ENCODE data around the gene GSPT1. TPM values are rescaled to one million over a fixed set of nuclear protein-coding genes. Genes with fewer than 3 reads are reported as not detected.

Gene GSPT1
- total and polyA plus RNA-seq, 9 of the 15 experiments (the other 6 are each of a cell fraction or from before 2014, with no cell fraction given): 63.8 to 269 (median 148) TPM

DNA sequence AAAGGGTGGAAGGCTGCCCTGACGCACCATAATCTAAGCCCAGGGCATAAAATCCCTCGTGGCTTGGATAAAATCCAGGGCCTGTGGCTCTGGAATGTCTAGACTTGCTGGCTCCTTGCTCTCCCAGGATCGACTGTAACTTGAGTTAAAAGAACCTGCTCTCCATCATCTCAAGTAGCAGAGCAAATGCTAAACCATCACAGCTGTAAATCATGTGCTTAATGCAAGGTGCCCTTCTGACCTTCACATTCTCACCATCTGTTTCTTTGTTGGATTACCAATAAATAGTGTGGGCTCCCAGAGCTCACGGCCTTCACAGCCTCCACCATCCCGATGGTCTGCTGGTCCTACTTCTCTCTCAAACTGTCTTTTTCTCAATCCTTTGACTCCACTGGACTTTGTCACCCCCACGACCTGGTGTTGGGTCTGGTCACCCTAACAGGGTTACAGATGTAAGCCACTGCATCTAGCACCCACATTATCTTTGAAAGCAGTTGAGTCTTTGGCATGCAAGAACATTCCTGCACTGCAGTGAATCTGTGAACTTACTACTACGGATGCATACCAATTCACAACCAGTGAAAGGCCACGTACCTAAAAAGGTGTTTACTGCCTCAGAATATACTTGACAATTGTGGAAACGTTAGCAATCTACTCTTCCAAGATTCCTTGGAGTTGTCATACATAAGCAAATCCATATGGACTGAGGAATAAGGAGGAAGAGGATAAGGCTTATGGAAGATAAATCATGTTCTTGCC lies 79.7 kb downstream of the GSPT1 start (continued):
- TF ChIP-seq, protein P1, sequence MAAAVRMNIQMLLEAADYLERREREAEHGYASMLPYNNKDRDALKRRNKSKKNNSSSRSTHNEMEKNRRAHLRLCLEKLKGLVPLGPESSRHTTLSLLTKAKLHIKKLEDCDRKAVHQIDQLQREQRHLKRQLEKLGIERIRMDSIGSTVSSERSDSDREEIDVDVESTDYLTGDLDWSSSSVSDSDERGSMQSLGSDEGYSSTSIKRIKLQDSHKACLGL (CRISPR knock-in tag; IDR thresholded peaks at IDR 0.05; ENCODE audit: borderline replicate concordance, poor library complexity, severe bottlenecking): no peak

DNA sequence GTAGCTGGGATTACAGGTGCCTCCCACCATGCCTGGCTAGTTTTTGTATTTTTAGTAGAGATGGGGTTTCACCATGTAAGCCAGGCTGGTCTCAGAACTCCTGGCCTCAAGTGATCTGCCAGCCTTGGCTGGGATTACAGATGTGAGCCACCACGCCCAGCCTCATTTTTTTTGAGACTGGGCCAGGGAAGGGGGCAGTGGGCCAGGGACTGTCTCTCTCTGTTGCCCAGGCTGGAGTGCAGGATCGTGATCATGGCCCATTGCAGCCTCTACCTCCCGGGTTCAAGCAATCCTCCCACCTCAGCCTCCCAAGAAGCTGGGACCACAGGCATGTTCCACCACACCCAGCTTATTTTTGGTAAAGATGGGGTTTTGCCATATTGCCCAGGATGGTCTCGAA lies 80.4 kb downstream of the GSPT1 start:
- no peak overlapping the region for H3K4me3 ChIP-seq
- no peaks in the 10 kb centered on the region for H3K9me1 ChIP-seq (ENCODE audit: control insufficient read depth, insufficient read depth, low read length)
- no peaks in the 10 kb centered on the region for H3K9me3 ChIP-seq (replicated peaks; ENCODE audit: control insufficient read depth, insufficient read depth, low read depth, low read length)
- DNase-seq (ENCODE audit: extremely low read depth in 1 of 4, low spot score in 3 of 4) (no peak), FAIRE-seq (no peak), ATAC-seq (no peak)
- no peak overlapping the region for H3K27ac ChIP-seq (ENCODE audit: extremely low read depth, low read depth, low read length)
- no peaks in the 10 kb centered on the region for H3K79me2 ChIP-seq (ENCODE audit: control insufficient read depth, insufficient read depth, low read length)
- H3K36me3 ChIP-seq (ENCODE audit: control insufficient read depth, insufficient read depth, low read length): peaks cover 43% of the 10 kb centered on the region
- no TSS peak for BruUV-seq (replicated peaks)
- H3K4me2 ChIP-seq (ENCODE audit: insufficient read depth, low read length): no peak overlapping the region
- no peaks in the 10 kb centered on the region for H3K27me3 ChIP-seq (ENCODE audit: control insufficient read depth in 2 of 2, insufficient read depth in 2 of 2, low read length in 2 of 2)
- WGBS (ENCODE audit: insufficient coverage, low coverage, missing lambda C conversion rate): 55% methylated on average over 4 of the region's 4 CpGs
- H3K9ac ChIP-seq (ENCODE audit: insufficient read depth in 1 of 2, low read depth in 2 of 2, low read length in 2 of 2): no peak overlapping the region
- H4K20me1 ChIP-seq (replicated peaks; ENCODE audit: control insufficient read depth, insufficient read depth, low read length): peaks cover 15% of the 10 kb centered on the region
- TF ChIP-seq POLR2G (IDR thresholded peaks at IDR 0.05; ENCODE audit: low read depth, low read length) (peak; percentile 49; the same call in 1 of the 2 replicates), POLR2B (IDR thresholded peaks at IDR 0.05; ENCODE audit: low read depth, partially characterized antibody) (peak; percentile 14), KLF1 (tag; IDR thresholded peaks at IDR 0.05) (no peak), RBFOX2 (IDR thresholded peaks at IDR 0.05; ENCODE audit: low read depth, low read length) (peak; percentile 32)
- TF ChIP-seq, protein P2, sequence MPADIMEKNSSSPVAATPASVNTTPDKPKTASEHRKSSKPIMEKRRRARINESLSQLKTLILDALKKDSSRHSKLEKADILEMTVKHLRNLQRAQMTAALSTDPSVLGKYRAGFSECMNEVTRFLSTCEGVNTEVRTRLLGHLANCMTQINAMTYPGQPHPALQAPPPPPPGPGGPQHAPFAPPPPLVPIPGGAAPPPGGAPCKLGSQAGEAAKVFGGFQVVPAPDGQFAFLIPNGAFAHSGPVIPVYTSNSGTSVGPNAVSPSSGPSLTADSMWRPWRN (IDR thresholded peaks at IDR 0.05; ENCODE audit: low read depth): no peak
- in situ Hi-C loops (cut with MboI) (no loop called here), intact Hi-C loops (cut with micrococcal nuclease) (no loop called here)
- H2AFZ ChIP-seq (ENCODE audit: low read depth, low read length): no peak overlapping the region
- CTCF ChIA-PET (ENCODE audit: low intra/inter-chr PET ratio): no interaction called here
- peaks cover 0 to 6% of the 10 kb centered on the region in 2 experiments; a peak in 2 of 5 replicates for H3K4me1 ChIP-seq (replicated peaks in 1 of 2; ENCODE audit: control insufficient read depth in 2 of 2, insufficient read depth in 2 of 2, low read length in 2 of 2)
- POLR2A ChIA-PET: interaction anchor here (0.6 to 5.5 kb wide), 10 partner anchors 8 to 87 kb away, joined by 3 to 31 read pairs (median 4); partner anchors contain the start of gene RSL1D1

All from K562 (cell line).